Frontal cortex (tissue), 4 donors: ENCODE measurements around the gene UBE2J2. TPM values are rescaled to one million over a fixed set of nuclear protein-coding genes. Genes with fewer than 3 reads are reported as not detected.

Experiments used
- DNase-seq, 2 donors: peaks; one replicate each; pipeline ENCODE4 v3.0.0; 2012; ENCODE audit warnings: low spot score in 2 of 2
- FAIRE-seq: peaks from 2 replicates; lab custom pipeline; 2012; peaks lifted over from hg19 to GRCh38; lab: Jason Lieb, UNC
- total RNA-seq: library from RNA; depleted of rRNA; stranded (reverse); fragments of >200 nt; gene quantifications from one replicate; pipeline ENCODE4 v1.2.3, GENCODE V29; 2014
- donor health status: control.
- donor health status: control.
- donor health status: control.

Gene UBE2J2
- total RNA-seq, 1 donor from 2014 or later, result 37.9 TPM

DNA sequence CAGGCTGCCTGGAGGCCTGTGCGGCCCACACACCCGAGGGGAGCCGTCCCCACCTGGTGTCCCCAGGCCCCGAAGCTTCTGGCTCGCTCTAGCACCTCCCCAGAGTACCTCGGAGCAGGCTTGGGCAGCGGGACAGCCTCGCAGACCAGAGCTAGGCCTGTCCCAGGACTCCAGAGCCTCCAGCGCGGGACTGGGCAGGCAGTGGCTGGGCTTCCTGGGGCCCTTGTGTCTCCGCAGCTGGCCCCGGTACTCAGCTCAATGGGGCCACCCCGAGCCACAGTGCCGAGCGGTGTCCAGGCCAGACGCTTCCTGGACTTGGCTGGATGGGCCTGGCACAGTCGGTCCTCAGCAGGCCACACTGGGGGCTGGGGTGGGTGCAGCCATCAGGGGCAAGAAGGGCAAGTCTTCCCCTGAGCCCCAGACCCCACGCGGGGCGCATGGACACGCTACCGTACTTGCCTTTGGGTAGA lies 11.5 kb upstream of the UBE2J2 start:
- DNase-seq, result no peak
- no peak for FAIRE-seq

DNA sequence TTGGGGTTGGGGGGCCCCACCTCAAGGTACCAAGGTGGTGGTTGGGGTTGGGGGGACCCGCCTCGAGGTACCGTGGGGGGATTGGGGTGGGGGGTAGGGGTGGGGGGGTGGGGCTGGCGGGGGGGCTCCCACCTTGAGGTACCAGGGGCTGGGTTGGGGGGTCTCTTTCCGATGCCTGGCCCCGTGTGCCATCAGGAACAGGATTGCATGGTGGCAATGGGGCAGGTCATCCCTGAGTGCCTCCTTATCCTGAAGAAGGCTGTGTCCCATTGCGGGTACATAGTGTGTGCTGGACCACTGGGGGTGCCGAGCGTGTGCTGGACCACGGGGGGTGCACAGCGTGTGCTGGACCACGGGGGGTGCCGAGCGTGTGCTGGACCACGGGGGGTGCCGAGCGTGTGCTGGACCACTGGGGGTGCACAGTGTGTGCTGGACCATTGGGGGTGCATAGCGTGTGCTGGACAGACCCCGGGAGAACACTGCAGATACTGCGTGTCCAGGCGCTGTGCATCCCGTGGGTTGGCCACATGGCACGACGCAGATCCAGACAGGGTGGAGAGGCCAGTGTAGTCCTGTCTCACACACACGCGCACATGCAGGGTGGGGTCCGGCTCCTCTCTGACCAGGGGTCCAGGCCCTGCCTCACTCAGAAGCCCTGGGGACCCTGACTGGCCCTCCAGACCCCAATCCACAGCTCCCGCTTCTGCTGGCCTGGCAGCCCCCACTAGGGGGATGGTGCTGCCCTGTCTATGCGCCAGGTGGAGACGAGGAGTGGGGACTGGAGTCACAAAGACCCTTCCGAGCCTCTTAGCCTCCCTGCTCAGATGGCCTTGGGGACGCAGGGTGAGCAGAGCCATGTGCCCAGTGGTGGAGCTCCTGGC lies 10.8 kb upstream of the UBE2J2 start:
- DNase-seq, result no peak
- FAIRE-seq, result no peak

DNA sequence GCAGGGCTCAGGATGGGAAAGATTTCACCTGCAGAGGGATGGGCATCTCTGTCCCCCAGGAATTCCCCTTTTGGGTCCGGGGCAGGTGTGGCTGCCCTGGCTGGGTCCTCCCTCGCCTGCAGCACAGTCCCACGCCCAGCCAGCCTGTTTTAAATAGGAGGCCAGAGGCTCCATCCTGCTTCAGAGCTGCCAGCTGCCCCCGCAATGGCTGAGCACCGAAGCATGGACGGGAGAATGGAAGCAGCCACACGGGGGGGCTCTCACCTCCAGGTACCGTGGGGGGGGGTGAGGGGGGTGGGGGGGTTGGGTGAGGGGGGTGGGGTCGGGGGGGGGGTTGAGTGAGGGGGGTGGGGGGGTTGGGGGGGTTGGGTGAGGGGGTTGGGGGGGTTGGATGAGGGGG lies 10.2 kb upstream of the UBE2J2 start:
- DNase-seq (peak in 1 of 2 donors; percentile 61), FAIRE-seq (no peak)

DNA sequence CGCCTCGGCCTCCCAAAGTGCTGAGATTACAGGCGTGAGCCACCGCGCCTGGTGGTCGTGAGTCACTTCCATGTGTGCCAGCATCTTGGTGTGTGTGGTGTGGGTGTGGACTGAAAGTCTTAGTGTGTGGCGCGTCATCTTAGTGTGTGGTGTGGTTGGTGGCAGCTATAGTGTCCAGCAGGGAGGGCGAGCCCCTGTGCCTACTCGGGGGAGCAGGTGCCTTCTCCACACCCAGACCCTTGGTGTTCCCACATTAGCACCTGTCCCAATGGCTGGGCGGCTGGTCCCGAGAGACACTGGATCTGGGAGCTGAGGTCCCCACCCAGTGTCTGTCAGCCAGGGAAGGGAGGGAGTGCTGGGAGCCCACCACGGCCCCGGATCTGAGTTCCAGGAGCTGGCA lies 9.3 kb upstream of the UBE2J2 start:
- DNase-seq, result no peak
- no peak for FAIRE-seq

DNA sequence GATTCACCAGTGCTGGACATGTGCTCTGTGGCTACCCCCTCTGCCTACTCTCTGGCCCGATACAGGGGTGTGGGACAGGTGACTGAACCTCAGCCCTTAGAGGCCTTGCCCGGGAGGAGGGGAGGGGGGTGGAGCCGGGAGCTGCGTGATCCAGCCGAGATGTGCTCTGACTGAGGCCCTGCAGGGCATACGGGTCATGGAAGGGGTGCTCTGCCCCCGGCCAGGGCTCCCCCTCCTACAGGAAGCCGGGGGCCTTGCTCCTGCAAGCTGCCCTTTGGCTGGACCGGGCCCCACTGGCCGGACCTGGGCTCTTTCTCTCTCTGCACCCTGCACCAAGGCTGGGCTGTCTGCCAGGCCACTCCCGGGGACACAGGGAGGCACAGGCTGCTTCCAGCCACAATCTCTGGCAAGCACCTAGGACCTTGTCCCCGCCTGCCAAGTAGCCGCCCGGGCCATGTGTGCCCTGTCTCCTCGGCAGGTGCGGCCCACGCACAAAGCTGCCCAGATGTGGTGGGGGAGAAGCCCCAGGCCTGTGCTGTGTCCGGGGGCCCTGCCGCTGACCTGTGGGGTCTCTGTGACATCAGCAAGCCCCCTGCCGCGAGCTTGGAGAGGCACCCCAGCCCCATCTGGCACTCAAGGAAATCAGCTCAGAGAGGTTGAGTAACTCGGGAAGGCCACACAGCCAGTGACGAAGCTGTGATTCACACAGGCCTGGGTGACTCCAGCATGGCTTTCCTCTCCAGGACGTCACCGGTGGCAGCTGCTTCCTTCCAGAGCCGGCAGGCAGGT lies 8.1 kb upstream of the UBE2J2 start:
- FAIRE-seq (no peak), DNase-seq (no peak)

DNA sequence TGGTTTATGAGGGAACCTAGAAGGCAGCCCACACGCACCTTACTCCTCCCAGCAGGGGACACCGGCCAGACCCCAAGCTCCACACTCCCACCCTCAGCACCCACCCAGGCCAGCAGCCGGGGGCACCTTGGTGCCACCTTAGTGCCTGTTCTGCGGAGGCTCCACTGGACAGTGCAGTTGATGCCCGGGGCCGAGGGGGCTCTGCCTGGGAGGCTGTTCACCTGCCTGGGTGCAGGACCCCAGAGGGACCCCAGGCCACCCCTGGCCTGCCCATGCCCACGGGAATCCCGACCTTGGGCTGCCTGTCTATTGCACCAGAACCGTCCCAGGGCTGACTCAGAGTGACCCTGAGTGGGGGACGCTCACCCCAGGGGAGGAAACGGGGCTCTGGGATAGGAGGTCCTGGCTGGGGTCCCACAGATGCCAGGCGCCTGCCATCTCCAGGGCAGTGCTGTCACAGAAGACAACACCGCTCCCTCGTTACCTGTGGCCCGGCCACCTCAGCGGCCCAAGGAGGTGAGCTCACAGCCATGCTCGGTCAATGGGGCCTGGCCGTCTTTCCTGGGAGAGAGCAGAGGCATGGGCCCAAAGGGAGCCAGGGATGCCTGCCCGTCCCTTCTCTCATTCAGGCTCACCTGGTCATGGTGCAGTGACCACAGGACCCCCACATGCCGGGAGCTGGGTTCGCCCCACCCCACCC lies 7.3 kb upstream of the UBE2J2 start:
- FAIRE-seq (no peak), DNase-seq (no peak)

DNA sequence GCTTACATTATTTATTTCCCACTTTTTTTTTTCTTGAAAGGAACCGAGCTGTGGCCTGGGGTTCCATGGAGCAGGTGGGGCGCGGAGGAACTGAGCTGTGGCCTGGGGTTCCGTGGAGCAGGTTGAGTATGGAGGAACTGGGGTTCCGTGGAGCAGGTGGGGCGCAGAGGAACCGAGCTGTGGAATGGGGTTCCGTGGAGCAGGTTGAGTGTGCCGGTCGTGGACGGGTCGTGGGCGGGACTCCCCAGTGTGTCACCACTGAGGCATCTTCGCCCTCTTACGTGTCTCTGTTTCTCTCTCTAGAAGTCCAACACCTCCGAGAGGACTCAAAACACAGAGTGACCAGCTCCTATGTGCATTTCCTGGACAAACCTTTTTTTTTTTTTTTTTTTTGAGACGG lies 5.4 kb upstream of the UBE2J2 start:
- DNase-seq (no peak), FAIRE-seq (no peak)

DNA sequence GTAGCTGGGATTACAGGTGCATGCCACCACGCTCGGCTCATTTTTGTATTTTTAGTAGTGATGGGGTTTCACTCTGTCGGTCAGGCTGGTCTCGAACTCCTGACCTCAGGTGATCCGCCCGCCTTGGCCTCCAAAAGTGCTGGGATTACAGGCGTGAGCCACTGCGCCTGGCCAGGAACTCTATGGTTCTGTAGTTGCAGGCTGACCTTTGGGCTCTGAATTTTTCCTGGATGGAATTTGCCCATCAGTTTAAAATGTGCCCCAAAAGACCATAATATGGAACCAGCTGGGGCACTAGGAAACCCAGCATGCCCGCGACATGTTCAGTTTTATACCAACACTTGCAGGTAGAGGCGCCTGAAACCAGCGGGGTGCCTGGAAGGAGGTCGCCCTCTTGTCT lies 5.0 kb upstream of the UBE2J2 start:
- FAIRE-seq (no peak), DNase-seq (no peak)

DNA sequence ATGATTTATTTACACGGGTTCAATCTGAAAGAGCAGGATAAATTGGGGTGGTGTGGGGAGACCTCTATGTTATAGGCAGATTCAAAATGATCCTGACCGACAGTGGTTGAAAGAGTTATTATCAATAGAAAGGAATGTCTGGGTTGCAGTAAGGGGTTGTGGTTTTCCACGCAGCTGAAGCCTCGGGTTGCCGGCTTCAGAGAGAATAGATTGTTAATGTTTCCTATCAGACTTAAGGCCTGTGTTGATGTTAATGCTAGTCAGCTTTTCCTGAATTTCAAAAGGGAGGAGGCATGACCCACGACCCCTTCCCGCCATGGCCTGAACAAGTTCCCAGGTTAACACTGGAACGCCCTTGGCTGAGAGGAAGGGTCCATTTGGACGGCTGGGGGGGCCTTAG lies 2.2 kb upstream of the UBE2J2 start:
- DNase-seq (no peak), FAIRE-seq (no peak)

DNA sequence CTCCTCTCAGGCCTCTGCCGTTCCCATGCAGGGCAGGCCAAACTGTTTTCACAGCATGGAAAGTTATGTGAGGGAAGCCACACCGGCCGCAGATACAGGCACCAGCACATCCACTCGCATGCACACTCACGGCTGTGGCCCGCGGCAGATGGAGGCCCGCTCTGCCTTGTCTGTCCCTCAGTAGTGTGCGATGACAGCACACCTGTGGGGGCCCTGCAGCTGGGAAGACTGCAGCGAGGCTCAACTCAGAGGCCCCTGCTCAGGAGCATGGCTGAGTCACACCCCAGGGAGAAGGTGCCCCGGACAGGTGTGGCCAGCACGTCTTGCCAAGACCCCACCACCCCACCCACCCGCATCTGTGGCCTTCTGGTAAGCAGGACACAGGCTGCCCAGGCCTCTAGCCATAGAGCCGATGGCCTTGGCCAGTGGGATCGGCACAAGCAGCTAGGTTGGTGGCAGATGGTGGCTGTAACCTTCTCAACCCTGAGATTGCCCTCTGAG lies 1.3 kb upstream of the UBE2J2 start:
- no peak for DNase-seq

DNA sequence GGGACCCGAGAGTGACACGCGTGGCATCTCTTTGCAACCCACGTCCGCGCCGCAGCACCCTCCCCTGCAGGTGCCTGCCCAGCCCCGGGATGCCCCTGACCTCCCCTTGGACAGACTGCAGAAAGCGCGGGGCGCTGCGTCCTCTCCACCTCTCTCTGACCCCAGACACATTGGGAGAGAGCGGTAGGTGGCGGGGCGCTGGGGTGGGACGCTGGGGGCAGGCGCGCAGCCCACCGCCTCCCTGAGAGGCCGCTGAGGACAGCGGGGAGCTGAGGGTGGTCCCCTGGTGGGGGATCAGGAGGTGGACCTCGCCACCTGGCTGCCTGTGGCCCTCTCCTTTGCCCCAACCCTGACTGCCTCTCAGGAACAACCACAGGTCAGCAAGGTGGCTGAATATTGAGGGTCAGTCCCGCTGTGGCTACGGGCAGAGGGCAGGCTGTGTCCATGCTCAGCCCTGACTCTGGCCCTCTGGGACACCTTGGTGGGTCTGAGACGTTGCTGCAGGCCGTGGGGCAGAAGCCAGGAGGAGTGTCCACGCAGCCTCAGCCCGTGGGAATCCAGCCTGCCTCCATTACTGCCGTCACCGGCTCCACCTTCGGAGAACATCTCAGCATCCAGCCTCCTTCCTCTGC lies 761 bp upstream of the UBE2J2 start:
- FAIRE-seq (no peak), DNase-seq (no peak)

More for the DNA sequence above, 1.3 kb upstream of the UBE2J2 start:
- FAIRE-seq, result no peak

DNA sequence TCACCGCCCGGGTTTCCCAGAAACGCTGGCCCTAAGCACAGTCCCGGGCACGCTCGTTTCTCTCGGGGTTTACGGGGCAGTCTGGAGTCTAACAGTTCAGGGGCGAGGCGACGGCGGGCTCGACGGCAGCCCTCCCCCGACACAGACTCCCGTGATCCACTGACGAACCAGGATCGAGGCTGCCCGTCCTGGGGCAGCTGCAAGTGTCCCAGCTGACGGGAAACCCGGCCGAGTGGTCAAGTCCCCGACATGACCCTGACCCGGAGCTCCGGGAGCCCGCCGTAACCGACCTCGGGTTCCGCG lies 494 bp downstream of the UBE2J2 start:
- FAIRE-seq (no peak), DNase-seq (no peak)

DNA sequence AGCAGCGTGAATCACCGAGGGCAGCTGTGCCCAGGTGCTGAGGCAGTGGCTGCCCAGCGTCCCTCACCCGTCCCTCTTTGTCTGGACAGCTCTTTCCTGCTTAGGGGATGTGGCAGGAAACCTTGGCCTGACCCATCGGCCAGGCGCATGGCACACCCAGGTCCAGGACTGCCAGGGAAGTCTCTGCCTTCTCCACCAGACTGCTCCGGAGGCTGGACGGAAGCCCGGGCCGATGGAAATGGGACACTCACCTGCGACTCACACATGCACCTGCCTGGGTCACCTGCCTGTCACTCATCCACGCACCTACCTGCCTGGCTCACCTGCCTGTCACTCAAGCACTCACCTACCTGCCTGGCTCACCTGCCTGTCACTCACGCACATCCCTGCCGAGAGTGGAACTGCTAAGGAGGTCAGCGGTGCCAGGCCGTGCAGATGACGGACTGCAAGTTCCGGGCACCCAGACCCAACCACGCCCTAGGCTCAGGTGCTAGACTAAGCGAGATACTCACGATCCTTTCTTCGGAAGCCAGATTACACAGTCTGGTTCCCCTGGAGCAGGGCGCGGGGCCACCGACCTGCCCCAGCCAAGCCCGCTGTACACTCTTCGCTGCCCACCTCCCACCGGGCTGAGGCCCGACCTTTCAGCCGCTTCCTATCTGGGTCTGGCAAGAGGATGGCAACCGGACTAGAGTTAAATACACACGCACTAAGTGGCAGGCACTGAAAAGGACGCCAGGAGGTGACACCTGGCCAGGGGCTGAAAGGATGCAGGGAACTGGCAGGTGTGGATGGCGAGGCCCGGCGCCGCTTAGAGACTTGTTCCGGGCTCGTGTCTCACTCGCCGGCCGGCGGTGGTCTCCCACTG lies 1.1 kb downstream of the UBE2J2 start:
- DNase-seq (no peak), FAIRE-seq (no peak)

DNA sequence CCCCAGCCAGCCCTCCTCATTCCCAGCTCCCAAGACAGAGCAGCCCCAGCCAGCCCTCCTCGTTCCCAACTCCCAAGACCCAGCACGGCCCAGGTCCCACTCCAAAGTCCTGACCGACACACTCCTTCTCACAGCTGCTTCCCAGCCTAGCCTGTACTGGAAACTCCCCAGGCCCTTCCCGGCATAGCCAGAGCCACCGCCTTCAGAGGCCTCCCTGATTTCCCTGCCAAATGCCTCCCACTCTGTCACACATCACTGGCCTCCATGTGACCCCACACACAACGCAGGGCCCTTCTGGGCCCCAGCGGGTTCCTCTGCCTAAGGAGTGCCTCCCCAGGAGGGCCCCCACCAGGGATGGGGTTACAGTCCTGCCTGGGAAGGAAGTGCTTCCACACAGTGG lies 2.8 kb downstream of the UBE2J2 start:
- DNase-seq (no peak), FAIRE-seq (no peak)

DNA sequence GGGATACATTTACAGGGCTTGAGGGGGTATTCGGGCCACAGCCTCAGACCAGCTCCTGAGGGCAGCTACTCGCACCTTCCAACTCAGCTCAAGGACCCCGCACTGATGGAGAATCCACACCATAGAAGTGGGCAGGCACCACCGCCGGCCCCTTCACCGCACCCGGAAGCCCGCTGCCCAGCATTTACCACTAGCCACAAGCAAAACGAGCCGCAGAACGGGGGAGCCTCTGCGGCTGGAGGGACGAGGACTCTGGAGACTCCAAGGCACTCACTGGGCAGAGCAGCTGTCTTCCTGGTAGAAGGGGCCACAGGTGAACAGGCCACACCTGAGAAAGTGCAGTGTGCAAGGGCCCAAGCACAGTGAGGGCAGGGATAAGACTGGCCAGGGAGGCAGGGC lies 5.4 kb downstream of the UBE2J2 start:
- DNase-seq, result no peak
- no peak for FAIRE-seq

DNA sequence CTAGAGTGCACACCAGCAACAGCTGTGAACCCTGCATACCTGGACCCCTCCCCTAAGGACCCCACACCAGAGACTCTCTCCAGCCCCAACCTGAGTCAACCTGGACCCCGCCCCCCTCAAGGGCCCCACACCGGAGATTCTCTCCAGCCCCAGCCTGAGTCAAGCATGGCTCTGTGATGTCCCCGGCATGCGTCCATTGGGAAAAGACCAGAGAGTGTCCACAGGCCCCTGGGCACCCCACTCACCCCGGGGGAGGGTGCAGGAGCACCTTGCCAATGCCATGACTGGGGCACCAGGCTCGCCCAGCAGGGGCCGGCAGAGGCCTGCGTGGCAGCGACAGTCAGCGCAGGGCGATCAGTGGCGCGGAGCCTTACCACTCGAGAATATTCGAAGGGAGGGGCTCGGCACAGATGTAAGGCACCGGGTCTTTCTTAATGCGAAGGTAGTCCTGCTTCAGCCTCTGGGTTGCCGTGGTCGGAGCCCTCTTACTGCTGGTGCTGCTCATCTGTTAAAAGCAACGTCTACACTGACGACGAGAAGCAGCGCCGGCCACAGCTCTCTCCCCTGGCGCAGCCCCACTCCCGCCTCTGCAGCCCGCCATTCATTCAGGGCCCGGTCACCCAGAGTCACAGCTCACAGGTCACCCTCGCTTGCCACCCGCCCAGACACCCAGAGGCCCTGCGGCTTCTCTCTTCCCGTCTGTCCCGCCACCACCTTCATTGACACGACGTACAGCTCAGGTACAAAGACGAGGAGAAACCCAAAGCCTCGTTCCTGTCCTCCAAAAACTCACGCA lies 6.0 kb downstream of the UBE2J2 start:
- FAIRE-seq (no peak), DNase-seq (no peak)

DNA sequence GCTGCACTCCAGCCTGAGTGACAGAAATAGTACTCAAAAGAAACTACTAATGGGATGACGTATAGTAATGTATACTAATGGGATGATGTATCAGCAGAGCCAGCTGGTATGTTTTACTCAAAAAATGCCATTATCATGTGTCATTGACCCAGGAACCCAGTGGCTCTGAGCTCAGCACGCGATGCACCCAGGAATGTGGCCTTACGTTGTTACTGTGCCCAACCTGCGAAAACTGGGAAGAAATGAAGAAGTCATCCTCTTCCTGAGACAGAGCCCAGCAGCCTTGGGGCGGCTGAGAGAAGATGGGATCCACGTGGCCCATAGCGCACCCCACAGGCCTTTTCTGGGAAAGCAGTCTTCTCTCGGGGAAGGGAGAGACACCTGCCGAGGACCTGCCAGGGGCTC lies 8.8 kb downstream of the UBE2J2 start:
- no peak for FAIRE-seq
- DNase-seq, result no peak

DNA sequence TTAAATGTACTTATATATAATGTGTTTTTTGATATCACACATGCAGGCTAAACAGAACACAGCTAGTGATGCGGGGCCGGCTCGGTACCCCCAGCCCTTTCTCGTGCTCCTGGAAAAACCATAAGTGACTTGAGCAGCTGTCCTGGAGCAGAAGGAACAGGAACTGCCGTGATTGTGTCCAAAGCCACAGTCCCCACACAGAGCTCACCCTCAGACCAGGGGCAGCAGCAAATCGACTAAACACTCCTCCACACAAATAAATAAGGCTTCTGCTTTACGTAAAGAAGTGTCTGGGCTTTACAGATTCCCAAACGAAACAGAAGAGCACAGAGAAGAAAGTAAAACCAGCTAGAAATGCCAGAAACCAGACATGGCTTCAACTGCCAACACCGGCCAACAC lies 9.6 kb downstream of the UBE2J2 start:
- no peak for FAIRE-seq
- no peak for DNase-seq
